Measurements from ENCODE around the gene RTEL1. TPM values are rescaled to one million over a fixed set of nuclear protein-coding genes. Genes with fewer than 3 reads are reported as not detected.

RTEL1 gene
- polyA plus RNA-seq, 3 donors = 1.0 to 15.5 (median 4.8) TPM

DNA sequence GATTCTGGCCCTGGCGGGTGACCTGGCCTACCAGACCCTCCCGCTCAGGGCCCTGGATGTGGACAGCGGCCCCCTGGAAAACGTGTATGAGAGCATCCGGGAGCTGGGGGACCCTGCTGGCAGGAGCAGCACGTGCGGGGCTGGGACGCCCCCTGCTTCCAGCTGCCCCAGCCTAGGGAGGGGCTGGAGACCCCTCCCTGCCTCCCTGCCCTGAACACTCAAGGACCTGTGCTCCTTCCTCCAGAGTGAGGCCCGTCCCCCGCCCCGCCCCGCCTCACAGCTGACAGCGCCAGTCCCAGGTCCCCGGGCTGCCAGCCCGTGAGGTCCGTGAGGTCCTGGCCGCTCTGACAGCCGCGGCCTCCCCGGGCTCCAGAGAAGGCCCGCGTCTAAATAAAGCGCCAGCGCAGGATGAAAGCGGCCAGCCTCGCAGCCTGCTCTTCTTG is 80.6 kb downstream of the RTEL1 start:
- H3K36me3 Mint-ChIP-seq = peaks cover 6 to 27% of the 10 kb centered on the region in 2 donors
- Histone ChIP-seq H3K27me3 (ENCODE audit: control insufficient read depth in 2 of 2, insufficient read depth in 2 of 2, low read length in 2 of 2) (peaks cover 8 to 26% of the 10 kb centered on the region in 2 donors), H3K4me2 (replicated peaks; ENCODE audit: extremely low read depth, low read length, poor library complexity, severe bottlenecking) (peak overlapping the region; percentile 91), H4K20me1 (ENCODE audit: insufficient read depth, low read length) (peaks cover 56% of the 10 kb centered on the region), H3K9ac (ENCODE audit: insufficient read depth, low read length, poor library complexity, severe bottlenecking) (peak overlapping the region; percentile 49), H3K79me2 (ENCODE audit: insufficient read depth, low read length) (peaks cover 7% of the 10 kb centered on the region), H3K36me3 (replicated peaks in 1 of 2; ENCODE audit: control insufficient read depth in 1 of 2, insufficient read depth in 2 of 2, low read length in 2 of 2) (peaks cover 22 to 33% of the 10 kb centered on the region in 2 donors), H3K4me3 (replicated peaks in 1 of 3; ENCODE audit: low read depth in 2 of 3, low read length in 3 of 3) (peak overlapping the region in 2 of 3 experiments; percentile 26 to 75), H3K27ac (ENCODE audit: low read depth in 1 of 2, low read length in 2 of 2) (no peak overlapping the region), H3K9me3 (replicated peaks in 1 of 2; ENCODE audit: control insufficient read depth in 1 of 2, insufficient read depth in 1 of 2, low read length in 2 of 2) (no peaks in the 10 kb centered on the region), H3K4me1 (ENCODE audit: control insufficient read depth in 1 of 2, insufficient read depth in 2 of 2, low read length in 2 of 2) (peaks cover 35 to 47% of the 10 kb centered on the region in 2 donors), H2AFZ (ENCODE audit: insufficient read depth, low read depth, low read length, poor library complexity, severe bottlenecking) (no peak overlapping the region)
- intact Hi-C loops (cut with micrococcal nuclease) = loop anchor here (5.0 kb wide), 2 partner anchors 96 to 166 kb away; partner anchors contain the start of gene HELZ2 (in 1 of the 2)
- DNase-seq = peak; percentile 14 to 40 (median 32)
- H3K27me3 Mint-ChIP-seq (ENCODE audit: low read depth in 3 of 3) = peaks cover 17 to 37% (median 25%) of the 10 kb centered on the region in 3 donors
- peaks cover 21% of the 10 kb centered on the region for H3K4me1 Mint-ChIP-seq
- TF ChIP-seq, protein P1, sequence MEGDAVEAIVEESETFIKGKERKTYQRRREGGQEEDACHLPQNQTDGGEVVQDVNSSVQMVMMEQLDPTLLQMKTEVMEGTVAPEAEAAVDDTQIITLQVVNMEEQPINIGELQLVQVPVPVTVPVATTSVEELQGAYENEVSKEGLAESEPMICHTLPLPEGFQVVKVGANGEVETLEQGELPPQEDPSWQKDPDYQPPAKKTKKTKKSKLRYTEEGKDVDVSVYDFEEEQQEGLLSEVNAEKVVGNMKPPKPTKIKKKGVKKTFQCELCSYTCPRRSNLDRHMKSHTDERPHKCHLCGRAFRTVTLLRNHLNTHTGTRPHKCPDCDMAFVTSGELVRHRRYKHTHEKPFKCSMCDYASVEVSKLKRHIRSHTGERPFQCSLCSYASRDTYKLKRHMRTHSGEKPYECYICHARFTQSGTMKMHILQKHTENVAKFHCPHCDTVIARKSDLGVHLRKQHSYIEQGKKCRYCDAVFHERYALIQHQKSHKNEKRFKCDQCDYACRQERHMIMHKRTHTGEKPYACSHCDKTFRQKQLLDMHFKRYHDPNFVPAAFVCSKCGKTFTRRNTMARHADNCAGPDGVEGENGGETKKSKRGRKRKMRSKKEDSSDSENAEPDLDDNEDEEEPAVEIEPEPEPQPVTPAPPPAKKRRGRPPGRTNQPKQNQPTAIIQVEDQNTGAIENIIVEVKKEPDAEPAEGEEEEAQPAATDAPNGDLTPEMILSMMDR (IDR thresholded peaks at IDR 0.05) = no peak
- peaks cover 0 to 4% (median 0%) of the 10 kb centered on the region in 7 donors for H3K9me3 Mint-ChIP-seq
- 12% methylated on average over 25 of the region's 26 CpGs for WGBS (ENCODE audit: insufficient coverage)
- H3K27ac Mint-ChIP-seq = no peak overlapping the region
- peak overlapping the region; percentile 37 to 62 for H3K4me3 Mint-ChIP-seq

DNA sequence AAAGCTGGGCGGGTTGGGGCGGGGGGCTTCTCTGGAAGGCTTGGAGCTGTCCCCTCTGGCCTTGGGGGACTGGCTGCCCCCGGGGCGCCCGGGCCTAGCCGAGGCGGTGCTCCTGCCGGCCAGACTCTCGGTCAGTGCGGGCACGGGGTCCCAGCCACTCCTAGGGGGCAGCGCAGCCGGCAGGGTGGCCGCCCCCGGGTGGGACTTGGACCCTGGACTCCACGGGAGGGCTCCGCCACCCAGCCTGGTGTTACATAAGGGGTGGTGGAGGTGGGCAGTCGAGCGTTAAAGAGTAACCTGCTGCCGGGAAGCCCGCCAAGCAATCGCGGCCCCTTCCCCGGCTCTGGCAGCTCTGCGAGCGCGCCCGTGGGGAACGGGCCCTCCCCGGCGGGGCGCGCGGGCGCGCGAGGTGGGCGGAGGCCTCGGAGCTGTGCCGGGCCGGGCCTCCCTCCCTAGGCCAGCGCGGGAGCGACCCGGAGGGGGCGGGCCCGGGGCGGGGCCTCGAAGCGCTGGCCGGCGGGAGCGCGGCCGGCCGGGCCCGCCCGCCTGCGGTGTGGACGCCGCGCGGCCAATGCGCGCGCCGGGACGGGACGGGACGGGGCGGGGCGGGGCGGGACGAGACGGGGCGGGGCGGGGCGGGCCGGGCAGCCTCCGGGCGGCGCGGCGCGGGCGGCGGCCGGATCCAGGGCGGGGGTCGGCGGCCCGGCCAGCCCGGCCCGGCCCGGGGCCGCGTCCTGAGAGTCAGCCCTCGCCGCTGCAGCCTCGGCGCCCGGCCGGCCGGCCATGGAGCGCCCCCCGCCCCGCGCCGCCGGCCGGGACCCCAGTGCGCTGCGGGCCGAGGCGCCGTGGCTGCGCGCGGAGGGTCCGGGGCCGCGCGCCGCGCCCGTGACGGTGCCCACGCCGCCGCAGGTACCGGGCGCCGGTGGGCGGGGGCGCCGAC is 81.3 kb downstream of the RTEL1 start, which contains the start of gene SLC2A4RG:
SLC2A4RG (plus strand) TSS at position 647 of the 940 bp plus-strand sequence; CDS start at position 784, 137 bp downstream.
- peaks cover 21% of the 10 kb centered on the region for H3K4me1 Mint-ChIP-seq
- peaks cover 8 to 26% of the 10 kb centered on the region in 2 donors for H3K27me3 ChIP-seq (ENCODE audit: control insufficient read depth in 2 of 2, insufficient read depth in 2 of 2, low read length in 2 of 2)
- peak; percentile 62 to 71 (median 71) for DNase-seq
- H3K9me3 Mint-ChIP-seq = peaks cover 0 to 4% (median 0%) of the 10 kb centered on the region in 7 donors
- H2AFZ ChIP-seq (ENCODE audit: insufficient read depth, low read depth, low read length, poor library complexity, severe bottlenecking) = peak within 1 kb of the TSS; percentile 78
- no peaks in the 10 kb centered on the region for H3K9me3 ChIP-seq (replicated peaks in 1 of 2; ENCODE audit: control insufficient read depth in 1 of 2, insufficient read depth in 1 of 2, low read length in 2 of 2)
- peaks cover 35 to 47% of the 10 kb centered on the region in 2 donors for H3K4me1 ChIP-seq (ENCODE audit: control insufficient read depth in 1 of 2, insufficient read depth in 2 of 2, low read length in 2 of 2)
- under 1% methylated on average over 128 of the region's 136 CpGs for WGBS (ENCODE audit: insufficient coverage)
- H3K4me3 ChIP-seq (replicated peaks in 1 of 3; ENCODE audit: low read depth in 2 of 3, low read length in 3 of 3) = peak within 1 kb of the TSS; percentile 58 to 83 (median 59)
- peaks cover 17 to 37% (median 25%) of the 10 kb centered on the region in 3 donors for H3K27me3 Mint-ChIP-seq (ENCODE audit: low read depth in 3 of 3)
- intact Hi-C loops (cut with micrococcal nuclease) = loop anchor here (2.0 to 5.0 kb wide), 5 partner anchors 31 to 167 kb away; partner anchors contain the start of genes ABHD16B (in 1 of the 2), HELZ2 (in 1 of the 2), RTEL1 (in 1 of the 2) and ZGPAT (in 1 of the 2)
- TF ChIP-seq, protein P1 (IDR thresholded peaks at IDR 0.05) = no peak
- peaks cover 15 to 28% of the 10 kb centered on the region in 2 donors for H3K36me3 ChIP-seq (replicated peaks in 1 of 2; ENCODE audit: control insufficient read depth in 1 of 2, insufficient read depth in 2 of 2, low read length in 2 of 2)
- peak within 1 kb of the TSS in 1 of 7 donors; percentile 36 for H3K27ac Mint-ChIP-seq
- H3K4me3 Mint-ChIP-seq = peak within 1 kb of the TSS; percentile 62 to 71
- H4K20me1 ChIP-seq (ENCODE audit: insufficient read depth, low read length) = peaks cover 49% of the 10 kb centered on the region
- peak within 1 kb of the TSS; percentile 93 for H3K4me2 ChIP-seq (replicated peaks; ENCODE audit: extremely low read depth, low read length, poor library complexity, severe bottlenecking)
- H3K36me3 Mint-ChIP-seq = peaks cover 8 to 20% of the 10 kb centered on the region in 2 donors
- H3K27ac ChIP-seq (ENCODE audit: low read depth in 1 of 2, low read length in 2 of 2) = peak within 1 kb of the TSS; percentile 26 to 36
- peak within 1 kb of the TSS; percentile 61 for H3K9ac ChIP-seq (ENCODE audit: insufficient read depth, low read length, poor library complexity, severe bottlenecking)
- peaks cover 7% of the 10 kb centered on the region for H3K79me2 ChIP-seq (ENCODE audit: insufficient read depth, low read length)
